Inflammatory macrophage treated with lipopolysaccharide for 1 hour (primary cell): Measurements from ENCODE around the gene VTI1A.

Source experiments
- DNase-seq, 2 donors: peaks; one replicate each; pipeline ENCODE4 v3.0.0-alpha.2; 2020 to 2022

VTI1A gene

DNA sequence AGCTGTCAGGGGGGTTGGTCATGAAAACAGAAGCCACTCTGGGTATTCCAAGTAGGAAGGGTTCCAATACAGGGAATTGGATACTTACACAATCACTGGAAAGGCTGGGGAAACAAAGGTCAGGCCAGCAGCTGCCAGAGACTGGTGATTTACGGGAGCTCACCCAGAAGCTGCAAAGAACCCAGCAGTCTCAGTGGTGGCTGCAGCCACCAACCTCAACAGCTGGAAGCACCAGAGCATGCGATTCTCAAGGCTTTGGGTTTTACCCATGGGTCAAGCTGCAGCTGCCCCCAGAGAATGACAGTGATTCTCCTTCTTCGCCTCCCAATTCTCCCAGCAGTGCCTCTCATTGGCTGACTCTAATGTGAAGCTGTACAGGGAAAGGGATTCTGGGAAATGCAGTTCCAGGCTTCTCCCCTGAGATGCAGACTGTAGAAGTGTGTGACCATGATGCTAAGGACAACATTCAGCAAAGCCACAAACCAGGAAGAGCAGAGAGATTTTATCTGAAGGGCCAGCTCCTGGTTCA is 395.9 kb downstream of the VTI1A start:
- DNase-seq: no peak

DNA sequence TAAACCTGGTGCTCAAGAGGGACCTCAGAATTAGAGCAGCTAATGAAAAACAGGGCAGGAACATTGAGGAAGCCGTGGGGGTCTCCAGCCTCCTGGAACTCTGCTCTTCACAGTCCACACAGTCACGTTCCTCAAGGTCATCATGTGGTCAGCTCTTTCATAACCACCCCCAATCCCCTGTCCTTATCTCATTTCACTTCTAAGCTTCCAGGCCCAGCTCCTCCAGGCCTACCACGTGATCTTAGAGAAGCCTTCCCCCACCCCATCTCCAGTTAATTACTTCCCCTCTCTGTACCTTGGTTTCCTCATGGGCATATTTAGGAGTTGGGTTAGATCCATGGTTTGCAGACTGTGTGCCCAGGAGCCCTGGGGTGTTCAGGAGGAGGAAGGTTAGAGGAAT is 396.6 kb downstream of the VTI1A start:
- peak in 1 of 2 donors; percentile 31 for DNase-seq

DNA sequence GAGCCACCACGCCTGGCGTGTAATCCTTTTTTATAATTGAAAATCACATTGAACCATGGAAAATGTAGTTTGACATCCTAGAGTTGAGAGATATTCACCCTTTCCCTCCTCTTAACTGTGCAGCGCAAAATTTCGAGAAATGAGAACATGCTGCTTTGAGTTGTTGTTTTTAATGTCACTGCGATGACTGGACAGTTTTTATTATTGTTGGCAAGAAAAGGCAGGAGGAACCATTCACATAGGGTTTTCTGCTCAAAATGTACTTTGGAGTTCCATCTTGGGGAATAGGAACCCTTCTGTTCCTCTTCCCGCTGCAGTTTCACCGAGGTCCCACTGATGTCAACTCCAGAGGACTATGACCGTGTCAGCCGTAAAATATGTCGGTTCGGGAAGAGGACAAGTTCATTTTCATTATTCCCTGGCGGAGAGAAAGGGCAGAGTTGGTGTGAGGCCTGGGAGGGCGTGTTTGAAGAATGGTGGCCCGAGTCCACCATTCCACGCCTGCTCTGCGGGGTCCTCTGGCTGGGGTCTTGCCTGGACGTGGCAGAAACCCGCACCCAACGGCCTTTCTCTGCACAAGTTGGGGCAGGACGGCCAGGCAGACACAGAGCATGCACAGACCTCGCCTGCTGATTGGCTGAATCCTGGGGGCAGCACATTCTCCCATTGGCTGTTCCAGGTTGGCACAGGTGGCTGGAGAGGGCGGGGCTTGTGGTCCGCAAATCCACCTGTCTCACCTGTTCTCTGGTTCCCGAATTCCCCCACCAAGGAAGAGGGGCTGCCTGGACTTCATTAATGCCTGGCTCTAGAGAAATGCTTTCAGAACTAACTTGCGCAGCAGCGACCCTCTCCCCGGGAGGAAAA is 397.9 kb downstream of the VTI1A start:
- no peak for DNase-seq

DNA sequence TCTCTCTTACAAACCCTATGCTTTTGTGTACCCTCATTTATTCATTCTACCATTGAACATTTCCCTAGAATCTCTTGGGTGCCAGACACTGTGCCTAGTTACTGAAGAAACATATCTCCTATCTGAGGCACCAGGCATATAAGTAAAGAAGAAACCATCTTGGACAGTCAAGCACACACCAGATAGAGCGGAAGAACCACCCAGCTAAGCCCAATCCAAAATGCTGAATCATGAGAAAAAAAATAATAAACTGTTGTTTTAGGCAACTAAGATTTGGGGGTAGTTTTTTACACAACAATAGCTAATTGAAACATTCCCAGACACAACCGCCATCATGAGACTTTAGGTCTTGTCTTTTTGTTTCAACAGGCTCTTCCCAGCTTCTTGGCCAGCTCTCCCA is 400.8 kb downstream of the VTI1A start:
- no peak for DNase-seq

DNA sequence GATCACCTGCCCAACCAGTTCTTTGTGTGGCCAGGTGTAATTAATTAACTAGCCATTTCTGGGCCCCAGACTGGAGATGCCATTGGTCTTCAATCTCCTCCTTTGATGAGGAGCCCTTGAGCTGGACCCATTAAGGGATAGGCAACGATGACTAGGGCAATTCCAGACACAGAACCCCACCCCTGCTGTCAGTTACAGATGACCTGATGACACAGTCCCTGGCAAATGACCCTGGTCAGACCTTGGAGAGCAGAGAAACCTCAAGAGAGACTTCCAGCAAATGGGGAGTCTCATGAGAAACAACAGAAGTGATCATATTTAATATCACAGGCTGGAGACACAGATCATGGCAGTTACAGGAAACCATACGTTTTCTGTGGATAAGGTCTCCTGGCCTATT is 401.2 kb downstream of the VTI1A start:
- no peak for DNase-seq

- DNase-seq: no peak
These were observed 401.9 kb downstream of the VTI1A start for GRCh38 chr10:112848868-112849430.

DNA sequence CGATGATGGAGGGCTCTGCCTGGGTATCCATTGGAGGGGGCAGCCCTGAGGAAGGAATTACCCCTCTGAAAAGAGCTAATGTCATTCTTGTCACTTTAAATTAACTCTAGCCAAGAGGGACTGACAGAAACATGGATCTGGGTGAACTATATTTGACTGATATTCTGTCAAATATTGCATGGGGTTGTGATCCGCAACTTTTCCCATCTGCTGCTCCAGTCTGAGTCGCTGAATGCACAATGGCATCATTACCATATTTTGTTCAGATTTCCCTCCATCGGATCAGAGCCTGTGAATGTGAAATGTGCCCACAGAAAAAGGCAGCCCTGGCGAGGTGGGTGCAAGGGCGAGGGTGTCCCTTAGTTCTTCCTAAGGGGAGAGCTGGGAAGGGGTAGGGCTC is 402.5 kb downstream of the VTI1A start:
- no peak for DNase-seq

DNA sequence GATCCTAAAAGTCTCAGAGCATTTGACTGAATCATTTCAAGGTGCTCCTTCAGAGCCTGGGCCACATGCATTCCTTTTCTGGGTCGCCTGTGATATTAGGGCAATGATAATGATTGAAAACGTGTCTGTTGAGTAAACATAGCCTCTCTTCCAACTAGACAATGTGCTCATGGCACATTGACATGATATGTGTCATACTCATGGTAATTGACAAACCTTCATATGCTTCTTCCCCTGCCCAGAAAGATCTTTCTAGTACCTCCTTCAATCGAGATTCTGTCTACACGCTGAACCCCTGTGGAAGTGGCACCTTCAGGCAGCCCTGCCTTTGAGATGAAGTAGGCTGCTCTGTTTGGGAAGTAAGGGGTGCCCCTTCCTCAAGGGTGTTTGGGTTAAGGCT is 404.2 kb downstream of the VTI1A start:
- no peak for DNase-seq

GRCh38 chr10:112851588-112852211 is 404.7 kb downstream of the VTI1A start:
- DNase-seq: peak in 1 of 2 donors; percentile 38

GRCh38 chr10:112852306-112852705 is 405.3 kb downstream of the VTI1A start:
- DNase-seq: peak; percentile 88 to 95

- DNase-seq: no peak
These were observed 408.1 kb downstream of the VTI1A start for GRCh38 chr10:112855134-112855533.

- DNase-seq: peak; percentile 43 to 53
These were observed 410.5 kb downstream of the VTI1A start for GRCh38 chr10:112857493-112857892.

DNA sequence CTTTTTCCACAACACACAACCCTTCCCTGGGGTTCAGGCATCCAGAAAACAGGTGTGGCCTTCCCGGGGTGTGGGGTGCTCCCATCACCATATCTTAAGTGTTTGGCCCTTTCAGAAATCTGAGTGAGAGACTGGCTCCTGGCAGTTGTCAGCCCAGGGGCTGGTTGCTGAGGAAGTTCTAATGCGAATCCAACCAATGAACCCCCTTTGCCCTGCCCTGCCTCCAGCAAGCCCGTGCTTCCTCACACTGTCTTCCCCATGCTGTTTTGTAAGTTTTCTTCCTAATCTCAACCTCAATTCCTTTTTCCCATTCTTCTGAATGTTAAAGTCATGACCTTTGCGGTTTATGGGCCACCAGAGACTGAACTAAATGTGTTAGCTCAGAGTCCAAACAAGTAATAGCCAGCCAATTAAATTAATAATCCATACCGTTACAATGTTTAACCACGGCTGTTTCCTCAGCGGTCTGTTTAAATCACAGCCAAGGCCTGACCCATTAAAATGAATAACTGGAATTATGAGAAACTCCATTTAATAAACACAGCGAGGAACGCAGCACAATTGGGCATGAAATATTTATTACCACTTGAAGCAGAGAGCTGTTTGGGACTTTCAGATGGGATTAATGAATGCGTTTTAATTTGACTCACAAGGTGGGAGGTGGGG is 412.1 kb downstream of the VTI1A start:
- no peak for DNase-seq

- no peak for DNase-seq
These were observed 412.8 kb downstream of the VTI1A start for GRCh38 chr10:112859793-112860192.

DNA sequence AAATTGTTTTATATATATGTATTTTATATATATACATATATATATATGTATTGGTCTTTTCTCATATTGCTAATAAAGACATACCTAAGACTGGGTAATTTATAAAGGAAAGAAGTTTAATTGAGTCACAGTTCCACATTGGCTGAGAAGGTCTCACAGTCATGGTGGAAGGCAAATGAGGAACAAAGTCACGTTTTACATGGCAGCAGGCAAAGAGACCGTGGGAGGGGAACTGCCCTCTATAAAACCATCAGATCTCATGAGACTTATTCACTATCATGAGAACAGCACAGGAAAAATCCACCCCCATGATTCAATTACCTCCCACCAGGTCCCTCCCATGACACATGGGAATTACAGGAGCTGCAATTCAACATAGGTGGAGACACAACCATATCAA is 416.4 kb downstream of the VTI1A start:
- peak; percentile 78 to 91 for DNase-seq
